Kidney epithelial cell (primary cell): ENCODE data around the gene MORC1. TPM values are rescaled to one million over a fixed set of nuclear protein-coding genes. Genes with fewer than 3 reads are reported as not detected.

Experiments
- DNase-seq: peaks from one replicate; pipeline ENCODE4 v3.0.0-alpha.2; 2010; ENCODE audit warnings: low read depth
- H3K27me3 ChIP-seq: 2 replicates; pipeline ENCODE4 v1.6.0; 2011; ENCODE audit warnings: low read length; ENCODE audit not compliant: control insufficient read depth, insufficient read depth
- H3K36me3 ChIP-seq: 2 replicates; pipeline ENCODE4 v1.5.1; 2011; ENCODE audit warnings: low read length; ENCODE audit not compliant: control insufficient read depth, insufficient read depth
- H3K4me3 ChIP-seq: 2 replicates; pipeline ENCODE4 v1.5.1; 2011; ENCODE audit warnings: low read depth, mild to moderate bottlenecking, control low read depth, low read length
- total RNA-seq: library from RNA; depleted of rRNA; stranded (reverse); fragments of >200 nt; gene quantifications from 2 replicates; pipeline ENCODE4 v1.2.3, GENCODE V29; 2015
- TF ChIP-seq, protein P1 (sequence below): IDR thresholded peaks from 2 replicates; pipeline ENCODE4 v1.5.1; 2011; ENCODE audit warnings: mild to moderate bottlenecking, moderate library complexity, low read length, control low read depth, inconsistent platforms; ENCODE audit not compliant: insufficient read depth, poor library complexity, severe bottlenecking

The MORC1 gene
- total RNA-seq, 1 donor from 2014 or later = not detected

DNA sequence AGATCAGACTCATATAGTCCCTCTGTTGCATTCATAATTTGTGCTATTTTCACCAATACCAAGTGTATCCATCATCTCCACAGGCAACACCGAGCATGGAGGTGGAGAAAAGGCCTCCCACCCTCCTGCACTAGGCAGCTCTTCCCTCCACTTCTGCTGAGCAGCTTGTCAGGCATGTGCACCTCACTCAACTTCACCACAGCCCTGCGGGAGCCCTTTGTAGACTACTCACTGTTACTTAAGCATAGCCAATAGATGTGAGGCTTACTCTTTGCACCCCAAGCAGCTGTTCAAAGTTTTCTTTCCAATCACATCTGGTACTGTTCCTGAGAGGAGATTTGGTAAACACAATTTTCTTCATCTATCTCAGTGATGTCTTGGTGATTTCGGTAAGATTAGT is 147.4 kb downstream of the MORC1 start:
- H3K4me3 ChIP-seq = no peak overlapping the region
- TF ChIP-seq, protein P1, sequence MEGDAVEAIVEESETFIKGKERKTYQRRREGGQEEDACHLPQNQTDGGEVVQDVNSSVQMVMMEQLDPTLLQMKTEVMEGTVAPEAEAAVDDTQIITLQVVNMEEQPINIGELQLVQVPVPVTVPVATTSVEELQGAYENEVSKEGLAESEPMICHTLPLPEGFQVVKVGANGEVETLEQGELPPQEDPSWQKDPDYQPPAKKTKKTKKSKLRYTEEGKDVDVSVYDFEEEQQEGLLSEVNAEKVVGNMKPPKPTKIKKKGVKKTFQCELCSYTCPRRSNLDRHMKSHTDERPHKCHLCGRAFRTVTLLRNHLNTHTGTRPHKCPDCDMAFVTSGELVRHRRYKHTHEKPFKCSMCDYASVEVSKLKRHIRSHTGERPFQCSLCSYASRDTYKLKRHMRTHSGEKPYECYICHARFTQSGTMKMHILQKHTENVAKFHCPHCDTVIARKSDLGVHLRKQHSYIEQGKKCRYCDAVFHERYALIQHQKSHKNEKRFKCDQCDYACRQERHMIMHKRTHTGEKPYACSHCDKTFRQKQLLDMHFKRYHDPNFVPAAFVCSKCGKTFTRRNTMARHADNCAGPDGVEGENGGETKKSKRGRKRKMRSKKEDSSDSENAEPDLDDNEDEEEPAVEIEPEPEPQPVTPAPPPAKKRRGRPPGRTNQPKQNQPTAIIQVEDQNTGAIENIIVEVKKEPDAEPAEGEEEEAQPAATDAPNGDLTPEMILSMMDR = no peak
- no peak for DNase-seq
- H3K36me3 ChIP-seq = no peaks in the 10 kb centered on the region
- no peaks in the 10 kb centered on the region for H3K27me3 ChIP-seq

DNA sequence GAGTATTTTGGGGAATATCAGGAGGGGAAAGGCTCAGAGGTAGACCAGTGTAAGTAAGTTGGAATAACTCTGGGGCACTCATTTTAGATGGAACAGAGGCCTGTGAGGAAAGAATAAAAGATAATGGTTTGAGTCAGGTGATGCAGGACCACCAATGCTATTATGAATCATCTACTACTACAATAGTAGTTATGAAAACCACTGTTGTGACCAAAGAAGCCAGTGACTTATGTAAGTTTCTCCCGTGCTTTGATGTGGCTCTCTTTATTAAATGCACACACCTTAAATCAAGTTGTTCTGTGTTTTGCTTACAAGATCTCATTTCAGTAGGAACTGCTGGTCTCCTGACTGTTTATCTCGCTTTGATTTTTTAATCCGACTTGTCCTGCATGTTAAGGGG is 151.2 kb downstream of the MORC1 start:
- H3K36me3 ChIP-seq = no peaks in the 10 kb centered on the region
- TF ChIP-seq, protein P1 = no peak
- DNase-seq = no peak
- H3K4me3 ChIP-seq = no peak overlapping the region
- no peaks in the 10 kb centered on the region for H3K27me3 ChIP-seq

DNA sequence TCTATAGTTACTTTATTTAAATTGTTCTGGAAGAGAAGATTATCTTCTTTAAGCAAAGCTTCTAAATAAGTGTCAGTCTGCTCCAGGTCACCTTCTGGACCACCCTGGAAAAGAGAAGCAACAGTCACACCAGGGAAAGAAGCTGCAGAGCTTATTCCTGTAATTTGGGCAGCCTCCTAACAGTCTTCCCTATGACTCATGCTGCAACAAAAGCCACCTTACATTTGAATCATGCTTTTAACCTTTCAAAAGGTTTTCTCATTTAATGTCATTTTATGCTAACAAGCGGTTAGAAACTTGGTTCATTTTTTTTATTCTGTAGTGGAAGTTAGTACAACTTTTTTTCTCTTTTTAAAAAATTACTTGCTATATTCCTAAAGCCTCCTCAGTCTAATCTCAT is 158.9 kb downstream of the MORC1 start:
- no peak for DNase-seq

DNA sequence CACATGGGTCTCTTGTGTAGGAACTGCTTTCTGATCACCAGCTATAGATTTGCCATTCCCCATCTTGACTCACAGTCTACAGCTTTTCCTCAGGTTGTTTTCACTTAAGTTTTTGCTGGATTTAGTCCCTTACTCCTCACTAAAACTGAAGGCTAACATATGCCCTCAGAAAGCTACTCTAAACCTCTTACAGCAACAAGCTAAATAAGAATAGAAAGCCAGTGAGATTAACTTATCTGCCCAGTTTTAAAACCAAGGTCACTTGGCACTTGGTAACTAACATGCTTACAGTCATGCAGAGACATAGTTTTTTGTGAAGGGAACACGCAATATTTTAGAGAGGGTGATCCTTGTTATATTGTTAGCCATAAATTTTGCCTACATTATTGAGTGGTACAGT is 164.2 kb downstream of the MORC1 start, which contains the start of gene GUCA1C:
Gene GUCA1C (minus strand): TSS at position 180 of the 400 bp plus-strand sequence. CDS start 117 bp downstream, at position 63.
- no peak for DNase-seq
- H3K4me3 ChIP-seq = no peak within 1 kb of the TSS
- no peaks in the 10 kb centered on the region for H3K27me3 ChIP-seq
- TF ChIP-seq, protein P1 = no peak
- H3K36me3 ChIP-seq = no peaks in the 10 kb centered on the region

More for the DNA sequence above, 158.9 kb downstream of the MORC1 start:
- TF ChIP-seq, protein P1 = no peak
- no peak overlapping the region for H3K4me3 ChIP-seq
- no peaks in the 10 kb centered on the region for H3K27me3 ChIP-seq
- no peaks in the 10 kb centered on the region for H3K36me3 ChIP-seq

DNA sequence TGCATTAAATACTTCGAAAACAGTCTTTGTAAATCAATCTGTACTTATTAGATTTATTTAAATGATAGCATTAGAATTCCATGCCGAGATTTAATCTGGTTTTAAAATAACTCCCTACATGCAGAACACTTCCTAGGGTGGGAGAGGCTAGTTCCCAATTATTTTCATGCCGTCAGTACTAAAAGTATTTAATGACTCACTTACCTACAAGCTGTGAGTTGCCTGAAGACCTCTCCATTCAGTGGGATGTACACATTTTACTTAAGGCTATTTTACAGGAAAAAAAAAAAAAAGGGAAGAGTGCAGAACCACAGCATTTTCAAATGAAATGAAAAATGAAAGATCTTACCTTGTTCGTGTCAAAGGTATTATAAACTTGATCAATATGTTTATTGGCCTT is 164.7 kb downstream of the MORC1 start:
- no peaks in the 10 kb centered on the region for H3K36me3 ChIP-seq
- no peak overlapping the region for H3K4me3 ChIP-seq
- no peaks in the 10 kb centered on the region for H3K27me3 ChIP-seq
- DNase-seq = peak; percentile 28
- TF ChIP-seq, protein P1 = no peak

DNA sequence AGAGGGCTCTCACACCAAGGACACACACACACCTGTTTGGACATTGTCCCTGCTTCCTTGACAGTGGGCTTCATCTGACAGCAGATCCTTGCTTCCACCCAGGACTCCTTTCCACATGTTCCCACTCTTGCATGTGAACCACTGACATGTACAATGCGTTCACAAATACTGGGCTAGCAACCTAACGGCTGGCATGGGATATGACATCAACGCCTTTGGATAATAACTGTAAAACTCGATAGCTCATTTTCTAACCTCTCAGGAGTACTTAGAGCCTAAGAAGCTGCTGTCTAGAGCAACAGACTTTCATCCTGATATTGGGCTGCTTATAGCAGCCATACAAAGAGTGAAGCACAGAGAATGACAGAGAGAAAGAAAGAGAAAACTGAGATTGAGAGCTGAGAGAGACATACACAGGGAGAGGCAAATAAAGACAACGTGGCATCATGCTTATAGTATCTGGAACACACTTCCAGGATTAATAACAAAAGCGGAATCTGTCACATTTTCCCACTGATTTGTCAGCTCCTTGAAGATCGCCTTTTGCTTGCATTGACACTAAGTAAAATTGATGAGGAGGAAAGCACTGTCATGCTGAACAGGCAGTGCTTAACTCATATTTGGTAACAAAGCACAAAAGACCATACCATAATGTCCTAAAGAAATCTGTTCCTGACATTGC is 166.0 kb downstream of the MORC1 start:
- TF ChIP-seq, protein P1 = no peak

More for the DNA sequence above, 166.0 kb downstream of the MORC1 start:
- DNase-seq = no peak
- Histone ChIP-seq H3K27me3 (no peaks in the 10 kb centered on the region), H3K36me3 (no peaks in the 10 kb centered on the region), H3K4me3 (no peak overlapping the region)
